ENCODE results near the gene NRXN3. TPM values are rescaled to one million over a fixed set of nuclear protein-coding genes. Genes with fewer than 3 reads are reported as not detected.

NRXN3 gene
- total RNA-seq, 2 donors from 2014 or later: 1.2 to 7.8 TPM

DNA sequence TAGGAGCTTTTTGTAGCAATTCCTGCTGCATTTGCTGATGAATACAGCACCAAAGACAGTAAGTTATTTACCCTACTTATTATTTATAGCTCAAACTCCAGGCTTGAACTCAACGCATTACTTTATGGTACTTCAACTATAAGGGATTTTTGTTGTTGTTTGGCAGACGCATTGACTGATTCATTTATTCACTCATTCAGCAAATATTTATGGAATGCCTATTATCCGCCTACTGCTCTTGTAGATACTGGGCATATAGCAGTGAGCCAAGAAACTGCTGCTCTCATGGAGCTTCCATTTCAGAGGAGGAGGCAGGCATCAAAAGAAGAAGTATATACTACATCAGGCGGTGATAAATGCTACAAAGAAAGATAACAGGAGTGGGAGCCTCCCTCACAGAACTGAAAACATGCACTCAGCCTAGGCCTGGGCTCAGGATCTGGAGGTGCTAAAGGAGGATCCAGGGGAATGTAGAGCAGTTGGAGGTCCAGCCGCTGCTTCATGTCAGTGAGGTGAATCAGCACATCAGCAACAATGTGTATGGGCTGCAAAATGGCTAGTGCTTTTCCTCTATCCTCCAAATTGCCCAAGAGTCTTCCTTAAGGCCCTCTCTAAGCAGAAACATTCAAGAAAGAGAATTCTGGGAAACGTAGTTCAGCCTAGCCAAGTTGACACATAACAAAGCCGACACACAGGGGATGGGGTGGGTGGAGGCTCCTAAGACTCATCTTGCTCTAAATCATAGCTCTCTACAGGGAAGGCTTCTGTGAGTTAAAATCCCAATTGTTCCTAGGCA lies 157.5 kb downstream of the NRXN3 start:
- TF ChIP-seq, protein P1, sequence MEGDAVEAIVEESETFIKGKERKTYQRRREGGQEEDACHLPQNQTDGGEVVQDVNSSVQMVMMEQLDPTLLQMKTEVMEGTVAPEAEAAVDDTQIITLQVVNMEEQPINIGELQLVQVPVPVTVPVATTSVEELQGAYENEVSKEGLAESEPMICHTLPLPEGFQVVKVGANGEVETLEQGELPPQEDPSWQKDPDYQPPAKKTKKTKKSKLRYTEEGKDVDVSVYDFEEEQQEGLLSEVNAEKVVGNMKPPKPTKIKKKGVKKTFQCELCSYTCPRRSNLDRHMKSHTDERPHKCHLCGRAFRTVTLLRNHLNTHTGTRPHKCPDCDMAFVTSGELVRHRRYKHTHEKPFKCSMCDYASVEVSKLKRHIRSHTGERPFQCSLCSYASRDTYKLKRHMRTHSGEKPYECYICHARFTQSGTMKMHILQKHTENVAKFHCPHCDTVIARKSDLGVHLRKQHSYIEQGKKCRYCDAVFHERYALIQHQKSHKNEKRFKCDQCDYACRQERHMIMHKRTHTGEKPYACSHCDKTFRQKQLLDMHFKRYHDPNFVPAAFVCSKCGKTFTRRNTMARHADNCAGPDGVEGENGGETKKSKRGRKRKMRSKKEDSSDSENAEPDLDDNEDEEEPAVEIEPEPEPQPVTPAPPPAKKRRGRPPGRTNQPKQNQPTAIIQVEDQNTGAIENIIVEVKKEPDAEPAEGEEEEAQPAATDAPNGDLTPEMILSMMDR (IDR thresholded peaks at IDR 0.05): no peak
- no peaks in the 10 kb centered on the region for H3K4me1 ChIP-seq
- intact Hi-C loops (cut with DNase I): no loop called here

DNA sequence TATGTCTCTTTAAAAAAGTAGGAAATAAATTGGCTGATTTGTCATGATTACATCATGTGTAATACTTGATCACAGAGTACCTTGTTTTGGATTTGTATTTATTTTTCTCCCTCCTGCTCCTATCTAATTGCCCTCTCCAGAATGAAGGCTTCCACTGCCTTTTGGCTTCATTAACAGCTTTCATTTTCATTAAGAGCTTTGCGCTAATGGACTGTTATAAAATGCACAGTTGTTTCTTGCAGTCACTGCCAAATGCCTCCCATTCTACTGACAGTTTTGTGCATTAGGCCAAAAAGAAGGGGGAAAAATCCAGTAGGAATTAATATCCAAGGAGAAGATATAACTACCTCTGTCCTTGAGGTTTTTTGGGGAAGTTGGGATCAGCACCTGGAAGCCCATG lies 159.2 kb downstream of the NRXN3 start:
- no peak overlapping the region for H3K4me3 ChIP-seq
- intact Hi-C loops (cut with DNase I): no loop called here
- no peak overlapping the region for H3K9ac ChIP-seq (ENCODE audit: low read depth in 2 of 2, low read length in 2 of 2)
- DNase-seq: no peak
- H3K9me3 ChIP-seq: no peaks in the 10 kb centered on the region
- no peaks in the 10 kb centered on the region for H3K27me3 ChIP-seq
- no peaks in the 10 kb centered on the region for H3K36me3 ChIP-seq
- TF ChIP-seq, protein P1 (IDR thresholded peaks at IDR 0.05): no peak
- H3K4me1 ChIP-seq: no peaks in the 10 kb centered on the region
- no peak overlapping the region for H3K27ac ChIP-seq

More for the DNA sequence above, 157.5 kb downstream of the NRXN3 start:
- H3K27me3 ChIP-seq: no peaks in the 10 kb centered on the region
- H3K36me3 ChIP-seq: no peaks in the 10 kb centered on the region
- H3K9ac ChIP-seq (ENCODE audit: low read depth in 2 of 2, low read length in 2 of 2): no peak overlapping the region
- DNase-seq: no peak
- no peak overlapping the region for H3K27ac ChIP-seq
- H3K4me3 ChIP-seq: no peak overlapping the region
- no peaks in the 10 kb centered on the region for H3K9me3 ChIP-seq

DNA sequence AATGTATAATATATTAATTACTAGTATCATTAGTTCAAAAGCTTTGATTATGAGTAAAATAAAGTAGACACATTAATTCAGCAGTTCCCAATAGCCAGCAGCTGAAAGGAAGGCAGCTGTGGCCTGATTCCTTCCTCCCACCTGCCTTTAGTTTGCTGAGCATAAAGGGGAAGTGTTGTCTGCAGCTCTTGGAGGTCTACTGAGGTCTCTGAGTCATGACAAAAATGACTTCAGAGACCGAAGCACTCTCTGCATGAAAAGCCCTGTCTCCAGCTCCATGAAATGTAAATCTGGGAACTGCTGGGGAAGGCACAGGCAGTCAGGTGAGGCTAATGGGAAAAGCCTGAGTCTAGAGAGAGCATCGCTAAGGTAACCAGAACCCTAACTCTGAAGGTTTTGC lies 165.4 kb downstream of the NRXN3 start:
- Histone ChIP-seq H3K9me3 (no peaks in the 10 kb centered on the region), H3K27ac (no peak overlapping the region), H3K36me3 (no peaks in the 10 kb centered on the region), H3K4me1 (no peaks in the 10 kb centered on the region), H3K9ac (ENCODE audit: low read depth in 2 of 2, low read length in 2 of 2) (no peak overlapping the region), H3K4me3 (no peak overlapping the region), H3K27me3 (no peaks in the 10 kb centered on the region)
- DNase-seq: no peak
- TF ChIP-seq, protein P1 (IDR thresholded peaks at IDR 0.05): no peak
- intact Hi-C loops (cut with DNase I): no loop called here

DNA sequence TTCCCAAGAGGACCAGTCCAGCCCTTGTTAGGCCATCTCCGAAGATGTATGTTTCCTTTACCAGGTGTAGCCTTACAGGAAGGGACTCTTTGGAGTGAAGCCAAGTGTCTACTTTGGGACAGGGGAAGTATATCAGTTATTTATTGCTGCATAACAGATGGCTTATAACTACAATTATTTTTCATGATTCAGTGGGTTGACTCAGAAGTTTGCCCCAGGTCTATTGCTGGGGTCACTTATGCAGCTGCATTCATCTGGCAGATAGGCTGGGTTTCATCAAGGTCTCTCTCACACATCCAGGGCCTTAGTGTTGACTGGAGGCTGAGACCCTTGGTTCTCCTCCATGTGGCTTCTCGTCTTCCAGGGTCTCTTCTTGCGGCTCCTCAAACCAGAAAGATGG lies 170.1 kb downstream of the NRXN3 start:
- Histone ChIP-seq H3K27ac (no peak overlapping the region), H3K4me3 (no peak overlapping the region), H3K9me3 (no peaks in the 10 kb centered on the region), H3K27me3 (no peaks in the 10 kb centered on the region), H3K4me1 (no peaks in the 10 kb centered on the region), H3K36me3 (no peaks in the 10 kb centered on the region), H3K9ac (ENCODE audit: low read depth in 2 of 2, low read length in 2 of 2) (no peak overlapping the region)
- no peak for DNase-seq
- TF ChIP-seq, protein P1 (IDR thresholded peaks at IDR 0.05): no peak
- intact Hi-C loops (cut with DNase I): no loop called here

DNA sequence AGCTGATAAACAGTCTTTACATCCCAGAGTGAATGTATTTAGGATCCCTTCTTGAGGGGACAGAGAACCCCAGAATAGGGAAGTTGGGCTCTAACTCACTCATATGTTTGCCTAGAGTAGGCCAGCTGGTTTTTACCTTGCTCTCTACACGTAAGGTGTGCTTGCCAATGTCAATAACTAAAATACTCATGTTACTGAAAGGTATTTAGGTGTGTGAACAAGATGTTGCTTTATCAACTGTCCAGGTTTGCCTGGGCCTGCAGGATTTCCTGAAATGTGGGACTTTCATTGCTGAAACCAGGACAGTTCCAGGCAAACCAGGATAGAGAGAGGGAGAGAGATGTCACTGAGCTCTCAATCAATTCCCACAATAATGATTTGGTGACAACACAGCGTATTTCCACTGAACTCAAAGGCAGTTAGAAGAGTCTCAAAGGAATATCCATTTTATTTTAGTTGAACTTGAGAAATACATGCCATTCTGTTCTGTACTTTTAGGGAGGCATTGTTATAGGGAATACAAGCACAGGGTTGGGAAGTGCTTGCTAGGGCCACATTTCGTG lies 171.7 kb downstream of the NRXN3 start:
- Histone ChIP-seq H3K27ac (no peak overlapping the region), H3K27me3 (no peaks in the 10 kb centered on the region), H3K4me3 (no peak overlapping the region), H3K9me3 (no peaks in the 10 kb centered on the region), H3K4me1 (no peaks in the 10 kb centered on the region), H3K9ac (ENCODE audit: low read depth in 2 of 2, low read length in 2 of 2) (no peak overlapping the region), H3K36me3 (no peaks in the 10 kb centered on the region)
- intact Hi-C loops (cut with DNase I): no loop called here
- TF ChIP-seq, protein P1 (IDR thresholded peaks at IDR 0.05): no peak
- DNase-seq: no peak

Data from colonic mucosa (tissue), 4 donors.